BJ (cell line): ENCODE results near the gene SOX30. TPM values are rescaled to one million over a fixed set of nuclear protein-coding genes. Genes with fewer than 3 reads are reported as not detected.
"Not testable (repeated sequence)": the region's sequence is repeated elsewhere in the genome, so short reads cannot be mapped to it uniquely, and the experiment has no call there.

ENCODE experiments used
- CTCF ChIA-PET: fragments of 350-600 bp; formaldehyde crosslinking; extraction: SDS; loops from one replicate; lab custom pipeline; 2021; ENCODE audit warnings: antibody characterized with exemption, inconsistent platforms; lab: Yijun Ruan, JAX
- POLR2A ChIA-PET: fragments of 300-600 bp; sonication (Branson Sonifier 250); formaldehyde crosslinking; extraction: SDS; loops from one replicate; lab custom pipeline; 2021; ENCODE audit warnings: antibody characterized with exemption; lab: Charles Lee
- DNase-seq: peaks from one replicate; pipeline ENCODE4 v3.0.0-alpha.2; 2011; ENCODE audit warnings: low read depth
- H3K27me3 ChIP-seq: 2 replicates; pipeline ENCODE4 v1.6.0; 2011; ENCODE audit warnings: low read length; ENCODE audit not compliant: control insufficient read depth, insufficient read depth
- H3K36me3 ChIP-seq: 2 replicates; pipeline ENCODE4 v1.5.1; 2011; ENCODE audit warnings: low read length; ENCODE audit not compliant: control insufficient read depth, insufficient read depth
- H3K4me3 ChIP-seq: 2 replicates; pipeline ENCODE4 v1.5.1; 2011; ENCODE audit warnings: low read depth, mild to moderate bottlenecking, control low read depth, low read length
- CTCF ChIP-seq: IDR thresholded peaks from 2 replicates; pipeline ENCODE4 v1.5.1; 2011; ENCODE audit warnings: low read depth, mild to moderate bottlenecking, control low read depth, inconsistent platforms, low read length, moderate library complexity; ENCODE audit not compliant: insufficient read depth
- polyA plus RNA-seq: library from polyadenylated mRNA; depleted of rRNA; stranded (reverse); fragments of >200 nt; gene quantifications from 2 replicates; pipeline ENCODE4 v1.2.3, GENCODE V29; 2011

The SOX30 gene
- polyA plus RNA-seq, 1 experiment, result 0.07 TPM

GRCh38 chr5:157687198-157687554 lies 34.9 kb upstream of the SOX30 start:
- CTCF ChIA-PET, result no interaction called here
- POLR2A ChIA-PET, result no interaction called here
- Histone ChIP-seq H3K4me3 (no peak overlapping the region), H3K36me3 (no peaks in the 10 kb centered on the region), H3K27me3 (no peaks in the 10 kb centered on the region)
- no peak for DNase-seq
- TF ChIP-seq CTCF, result no peak

- H3K27me3 ChIP-seq, CTCF ChIA-PET, DNase-seq, H3K36me3 ChIP-seq, POLR2A ChIA-PET, H3K4me3 ChIP-seq: not testable (repeated sequence)
These were observed 34.3 kb upstream of the SOX30 start for GRCh38 chr5:157686276-157687197.

- ChIA-PET CTCF (interaction anchor here (0.6 to 0.8 kb wide), 2 partner anchors 36 to 344 kb away, joined by 3 read pairs; no protein-coding TSS in a partner anchor), POLR2A (interaction anchor here (0.6 kb wide), 1 partner anchor 29 kb away, joined by 3 read pairs; no protein-coding TSS in a partner anchor)
- TF ChIP-seq CTCF, result no peak
- Histone ChIP-seq H3K27me3 (no peaks in the 10 kb centered on the region), H3K36me3 (no peaks in the 10 kb centered on the region), H3K4me3 (no peak overlapping the region)
- no peak for DNase-seq
These were observed 30.0 kb upstream of the SOX30 start for GRCh38 chr5:157682257-157682656.

- POLR2A ChIA-PET, result no interaction called here
These were observed 28.8 kb upstream of the SOX30 start for GRCh38 chr5:157681048-157681447.

GRCh38 chr5:157680239-157680638 lies 28.0 kb upstream of the SOX30 start:
- Histone ChIP-seq H3K36me3 (no peaks in the 10 kb centered on the region), H3K27me3 (no peaks in the 10 kb centered on the region), H3K4me3 (no peak overlapping the region)
- no peak for DNase-seq
- TF ChIP-seq CTCF, result no peak
- POLR2A ChIA-PET, result no interaction called here
- CTCF ChIA-PET, result no interaction called here

More at GRCh38 chr5:157681048-157681447, 28.8 kb upstream of the SOX30 start:
- CTCF ChIA-PET, result interaction anchor here (0.6 to 1.2 kb wide), 3 partner anchors 9 to 191 kb away, joined by 3 to 4 read pairs (median 4); partner anchors contain the start of gene LSM11
- H3K27me3 ChIP-seq, result no peaks in the 10 kb centered on the region
- no peak overlapping the region for H3K4me3 ChIP-seq
- DNase-seq, result no peak
- no peak for TF ChIP-seq CTCF
- no peaks in the 10 kb centered on the region for H3K36me3 ChIP-seq
